SU-DHL-6 (cell line): ENCODE data around the gene CDKN1A.

ENCODE experiments used
- H2AFZ ChIP-seq: fragments of 200-600 bp; sonication (generic); 2 replicates; pipeline ENCODE4 v1.6.1; 2014; ENCODE audit warnings: low read depth, mild to moderate bottlenecking, moderate library complexity, mixed read lengths, antibody characterized with exemption, low read length; ENCODE audit not compliant: severe bottlenecking
- H3F3A ChIP-seq: fragments of 200-600 bp; shearing (Covaris generic); 2 replicates; pipeline ENCODE4 v1.6.0; 2016; ENCODE audit warnings: antibody characterized with exemption, mild to moderate bottlenecking; ENCODE audit not compliant: insufficient read depth
- H3K27ac ChIP-seq: fragments of 200-600 bp; sonication (generic); 2 replicates; pipeline ENCODE4 v1.5.1; 2016; ENCODE audit warnings: low read depth, mild to moderate bottlenecking, low read length, moderate library complexity, mixed read lengths
- H3K27me3 ChIP-seq: fragments of 200-600 bp; sonication (generic), shearing (Covaris generic); 2 replicates; pipeline ENCODE4 v1.6.0; 2014; ENCODE audit warnings: mild to moderate bottlenecking, low read length
- H3K36me3 ChIP-seq: fragments of 200-600 bp; sonication (generic); 2 replicates; pipeline ENCODE4 v1.6.1; 2014; ENCODE audit warnings: mild to moderate bottlenecking, low read length, mixed read lengths
- H3K4me2 ChIP-seq: fragments of 300-600, 200-600 bp; shearing (Covaris generic), sonication (generic); 2 replicates; pipeline ENCODE4 v1.6.0; 2014; ENCODE audit warnings: low read length, low read depth, mild to moderate bottlenecking; ENCODE audit not compliant: poor library complexity, severe bottlenecking
- H3K4me3 ChIP-seq: fragments of 200-600 bp; sonication (generic); 2 replicates; pipeline ENCODE4 v1.5.1; 2014; ENCODE audit warnings: antibody characterized with exemption, low read length, mild to moderate bottlenecking, mixed read lengths; ENCODE audit not compliant: insufficient read depth, poor library complexity, severe bottlenecking
- H3K79me2 ChIP-seq: fragments of 200-600 bp; sonication (generic); 2 replicates; pipeline ENCODE4 v1.6.1; 2014; ENCODE audit warnings: mild to moderate bottlenecking, low read length, moderate library complexity; ENCODE audit not compliant: insufficient read depth
- H3K9ac ChIP-seq: fragments of 200-600 bp; sonication (generic); 2 replicates; pipeline ENCODE4 v1.7.0; 2014; ENCODE audit warnings: mild to moderate bottlenecking, low read length
- H3K9me2 ChIP-seq: fragments of 200-600 bp; sonication (generic); replicated peaks from 2 replicates; pipeline ENCODE4 v1.6.1; 2014; ENCODE audit warnings: low read length; ENCODE audit not compliant: insufficient read depth
- H3K9me3 ChIP-seq: fragments of 200-600 bp; sonication (generic); 2 replicates; pipeline ENCODE4 v1.6.1; 2014; ENCODE audit warnings: low read length, mixed read lengths; ENCODE audit not compliant: insufficient read depth
- H4K20me1 ChIP-seq: fragments of 200-600 bp; sonication (generic); 2 replicates; pipeline ENCODE4 v1.6.1; 2014; ENCODE audit warnings: low read depth, mild to moderate bottlenecking, antibody characterized with exemption, low read length, moderate library complexity, mixed read lengths
- EZH2phosphoT487 ChIP-seq: fragments of 200-600 bp; sonication (generic), shearing (Covaris generic); conservative IDR thresholded peaks from 2 replicates; pipeline ENCODE4 v1.6.1; 2018; ENCODE audit warnings: mild to moderate bottlenecking, antibody characterized with exemption, low read length, moderate library complexity, mixed read lengths
- TF ChIP-seq, protein P1 (sequence below): fragments of 200-600 bp; sonication (generic); IDR thresholded peaks from one replicate; pipeline ENCODE4 v1.5.1; 2017; ENCODE audit warnings: antibody characterized with exemption, mild to moderate bottlenecking, low read length, moderate library complexity; ENCODE audit not compliant: insufficient read depth, poor library complexity, severe bottlenecking

CDKN1A gene

DNA sequence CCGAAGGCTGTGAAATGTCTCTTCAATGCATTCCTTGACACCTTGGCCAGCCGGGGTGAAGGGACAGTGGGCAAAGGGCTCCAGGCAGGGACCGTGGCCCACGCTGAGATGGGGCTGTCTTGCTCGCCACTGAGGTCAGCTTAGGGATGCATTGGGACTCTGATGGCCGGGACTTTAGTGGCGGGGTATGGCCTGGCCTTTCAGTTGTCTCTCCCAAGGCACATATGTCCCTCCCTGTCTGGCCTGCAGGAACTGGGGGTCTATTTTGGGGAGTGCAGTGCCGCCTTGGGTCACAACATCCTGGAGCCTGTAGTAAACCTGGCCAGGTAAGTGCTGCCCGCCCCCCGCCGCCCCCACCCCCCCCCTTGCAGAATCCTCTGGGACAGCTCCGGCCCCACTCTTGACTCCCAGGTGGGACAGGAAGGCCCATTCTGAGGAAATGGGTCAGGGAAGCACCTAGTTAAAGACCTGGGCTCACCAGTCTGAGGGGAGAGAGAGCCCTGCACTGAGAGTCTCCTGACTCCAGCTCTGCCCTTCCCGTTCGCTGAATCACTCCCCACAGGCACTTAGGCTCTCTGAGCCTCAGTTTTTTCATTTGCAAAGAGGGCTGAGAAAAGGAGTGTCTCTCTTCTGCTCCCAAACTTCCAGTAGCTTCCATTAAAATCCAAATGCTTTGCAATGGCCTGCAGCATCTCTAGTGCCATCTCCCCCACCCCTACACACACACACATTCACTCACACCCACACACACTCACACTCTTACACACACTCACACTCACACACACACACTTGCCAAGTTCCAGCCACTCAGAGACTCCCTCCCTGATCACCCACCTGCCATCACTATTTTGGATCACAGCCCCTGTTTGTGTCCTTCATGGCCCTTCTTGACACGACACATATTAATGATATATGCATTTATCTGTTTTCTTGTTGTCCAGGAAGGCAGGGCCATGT, 52.2 kb downstream of the CDKN1A start:
- Histone ChIP-seq H3K4me2 (no peak overlapping the region), H3K27ac (no peak overlapping the region), H2AFZ (no peak overlapping the region), H3K27me3 (no peaks in the 10 kb centered on the region), H4K20me1 (no peaks in the 10 kb centered on the region), H3K9ac (no peak overlapping the region), H3K36me3 (no peaks in the 10 kb centered on the region), H3K79me2 (no peaks in the 10 kb centered on the region), H3K9me2 (no peaks in the 10 kb centered on the region), H3K9me3 (no peaks in the 10 kb centered on the region), H3F3A (no peaks in the 10 kb centered on the region), H3K4me3 (no peak overlapping the region)
- no peak for TF ChIP-seq EZH2phosphoT487
- TF ChIP-seq, protein P1, sequence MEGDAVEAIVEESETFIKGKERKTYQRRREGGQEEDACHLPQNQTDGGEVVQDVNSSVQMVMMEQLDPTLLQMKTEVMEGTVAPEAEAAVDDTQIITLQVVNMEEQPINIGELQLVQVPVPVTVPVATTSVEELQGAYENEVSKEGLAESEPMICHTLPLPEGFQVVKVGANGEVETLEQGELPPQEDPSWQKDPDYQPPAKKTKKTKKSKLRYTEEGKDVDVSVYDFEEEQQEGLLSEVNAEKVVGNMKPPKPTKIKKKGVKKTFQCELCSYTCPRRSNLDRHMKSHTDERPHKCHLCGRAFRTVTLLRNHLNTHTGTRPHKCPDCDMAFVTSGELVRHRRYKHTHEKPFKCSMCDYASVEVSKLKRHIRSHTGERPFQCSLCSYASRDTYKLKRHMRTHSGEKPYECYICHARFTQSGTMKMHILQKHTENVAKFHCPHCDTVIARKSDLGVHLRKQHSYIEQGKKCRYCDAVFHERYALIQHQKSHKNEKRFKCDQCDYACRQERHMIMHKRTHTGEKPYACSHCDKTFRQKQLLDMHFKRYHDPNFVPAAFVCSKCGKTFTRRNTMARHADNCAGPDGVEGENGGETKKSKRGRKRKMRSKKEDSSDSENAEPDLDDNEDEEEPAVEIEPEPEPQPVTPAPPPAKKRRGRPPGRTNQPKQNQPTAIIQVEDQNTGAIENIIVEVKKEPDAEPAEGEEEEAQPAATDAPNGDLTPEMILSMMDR, result no peak

DNA sequence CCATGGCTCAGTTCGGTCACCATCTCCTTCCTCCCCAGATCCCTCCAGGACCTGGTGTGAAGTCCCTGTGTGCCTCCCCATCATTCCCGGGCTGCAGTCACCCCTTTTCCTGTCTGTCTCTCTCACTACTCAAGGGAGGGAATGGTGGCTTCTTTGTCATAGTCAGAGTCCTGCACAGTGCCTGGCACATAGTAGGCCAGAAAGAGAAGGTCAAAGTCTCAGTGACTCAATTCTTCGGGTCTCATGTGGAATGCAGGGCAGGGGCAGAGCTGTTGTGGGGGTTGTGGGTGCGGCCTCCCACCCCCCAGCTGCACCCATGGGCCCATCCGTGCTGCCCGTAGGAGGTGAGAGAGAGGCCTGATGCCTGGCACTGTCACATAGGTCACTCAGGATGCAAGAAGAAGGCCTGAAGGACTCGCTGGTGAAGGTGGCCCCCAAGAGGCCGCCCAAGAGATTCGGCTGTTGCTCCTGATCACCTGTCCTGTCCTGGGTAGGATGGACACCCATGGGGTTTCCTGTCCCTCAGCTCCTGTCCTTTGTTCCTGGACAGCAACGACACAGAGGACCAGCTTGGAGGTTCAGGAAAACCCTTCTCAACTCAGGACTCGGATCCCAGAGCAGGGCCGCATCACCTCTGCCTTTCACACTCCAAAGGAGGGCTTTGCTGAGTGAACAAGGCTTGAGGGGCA, 53.3 kb downstream of the CDKN1A start:
- Histone ChIP-seq H3K36me3 (no peaks in the 10 kb centered on the region), H3K9ac (no peak overlapping the region)

DNA sequence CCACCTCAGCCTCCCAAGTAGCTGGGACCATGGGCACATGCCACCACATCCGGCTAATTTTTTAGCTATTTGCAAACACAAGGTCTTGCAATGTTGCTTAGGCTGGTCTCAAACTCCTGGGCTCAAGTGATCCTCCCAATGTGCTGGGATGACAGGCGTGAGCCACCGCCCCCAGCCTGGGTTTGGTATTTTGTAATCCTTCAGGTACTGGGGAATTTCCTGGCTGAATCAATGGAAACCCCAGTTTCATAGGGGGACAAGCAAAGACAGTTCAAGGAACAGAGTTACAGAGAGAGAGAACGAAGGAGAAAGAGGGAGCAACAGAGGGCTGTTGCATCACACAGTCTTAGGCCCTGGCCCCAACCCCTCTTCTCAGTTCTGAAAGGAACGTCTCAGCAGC, 54.8 kb downstream of the CDKN1A start:
- TF ChIP-seq EZH2phosphoT487, result no peak
- TF ChIP-seq, protein P1, result no peak
- H3K4me3 ChIP-seq, result no peak overlapping the region
- H3F3A ChIP-seq, result no peaks in the 10 kb centered on the region
- no peak overlapping the region for H2AFZ ChIP-seq
- no peaks in the 10 kb centered on the region for H4K20me1 ChIP-seq
- no peak overlapping the region for H3K27ac ChIP-seq
- H3K27me3 ChIP-seq, result no peaks in the 10 kb centered on the region
- H3K36me3 ChIP-seq, result no peaks in the 10 kb centered on the region
- no peak overlapping the region for H3K9ac ChIP-seq
- no peaks in the 10 kb centered on the region for H3K9me2 ChIP-seq
- no peak overlapping the region for H3K4me2 ChIP-seq
- H3K79me2 ChIP-seq, result no peaks in the 10 kb centered on the region
- no peaks in the 10 kb centered on the region for H3K9me3 ChIP-seq

More for the DNA sequence above, 53.3 kb downstream of the CDKN1A start:
- no peak overlapping the region for H3K27ac ChIP-seq
- no peak overlapping the region for H2AFZ ChIP-seq
- no peaks in the 10 kb centered on the region for H4K20me1 ChIP-seq
- TF ChIP-seq EZH2phosphoT487, result no peak
- TF ChIP-seq, protein P1, result no peak
- no peak overlapping the region for H3K4me3 ChIP-seq
- H3K79me2 ChIP-seq, result no peaks in the 10 kb centered on the region
- no peaks in the 10 kb centered on the region for H3F3A ChIP-seq
- H3K27me3 ChIP-seq, result no peaks in the 10 kb centered on the region
- H3K9me2 ChIP-seq, result no peaks in the 10 kb centered on the region
- H3K9me3 ChIP-seq, result no peaks in the 10 kb centered on the region
- H3K4me2 ChIP-seq, result no peak overlapping the region
